Activated CD8-positive, alpha-beta memory T cell treated with anti-CD3 and anti-CD28 coated beads for 36 hours (primary cell): ENCODE results near the gene SPECC1. TPM values are rescaled to one million over a fixed set of nuclear protein-coding genes. Genes with fewer than 3 reads are reported as not detected.
"Not testable (repeated sequence)": the region's sequence is repeated elsewhere in the genome, so short reads cannot be mapped to it uniquely, and the experiment has no call there.

Experiments
- CTCF ChIA-PET: fragments of 350-600 bp; sonication (Branson Sonifier 250); formaldehyde crosslinking; loops from one replicate; lab custom pipeline; 2021; ENCODE audit warnings: antibody characterized with exemption; lab: Charles Lee
- POLR2A ChIA-PET: fragments of 350-600 bp; sonication (Branson Sonifier 250); formaldehyde crosslinking; loops from one replicate; lab custom pipeline; 2021; ENCODE audit warnings: antibody characterized with exemption; lab: Charles Lee
- total RNA-seq, 2 experiments: library from RNA; stranded (reverse); gene quantifications; one replicate each; pipeline ENCODE4 v1.2.3, GENCODE V29; 2021

The SPECC1 gene
- total RNA-seq, 2 experiments from 2014 or later, result 13.0 to 13.9 TPM

- ChIA-PET POLR2A (no interaction called here), CTCF (no interaction called here)
Observed at GRCh38 chr17:20300436-20300934, 291.3 kb downstream of the SPECC1 start.

DNA sequence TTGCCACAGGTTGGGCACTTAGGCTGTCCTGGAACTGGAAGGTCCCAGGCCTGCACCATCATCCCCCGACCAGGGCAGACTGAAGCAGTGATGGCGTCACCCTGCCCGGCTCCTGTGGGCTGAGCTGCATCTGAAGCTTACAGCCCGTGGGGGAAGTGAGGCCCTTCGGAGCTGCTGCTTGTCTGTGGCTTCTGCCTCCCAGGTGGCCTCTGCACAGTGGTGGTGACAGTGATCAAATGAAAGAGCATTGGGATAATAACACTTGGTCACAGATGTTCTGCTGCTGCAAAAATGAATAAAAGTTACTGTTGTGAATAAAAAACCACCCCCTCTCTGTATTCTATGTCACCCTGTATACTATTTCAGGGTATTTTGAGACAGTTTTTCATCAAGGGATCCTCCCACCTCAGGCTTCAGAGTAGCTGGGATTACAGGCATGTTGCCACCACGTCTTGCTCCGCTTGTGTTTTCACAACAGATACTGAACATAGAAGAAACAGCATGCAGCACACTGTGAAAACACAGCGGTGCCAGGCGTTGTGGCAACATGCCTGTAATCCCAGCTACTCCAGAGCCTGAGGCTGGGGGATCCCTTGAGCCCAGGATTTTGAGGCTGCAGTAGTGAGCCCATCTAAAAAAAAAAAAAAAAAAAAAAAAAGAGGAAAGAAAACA, 293.2 kb downstream of the SPECC1 start:
- CTCF ChIA-PET, result no interaction called here
- POLR2A ChIA-PET, result no interaction called here

DNA sequence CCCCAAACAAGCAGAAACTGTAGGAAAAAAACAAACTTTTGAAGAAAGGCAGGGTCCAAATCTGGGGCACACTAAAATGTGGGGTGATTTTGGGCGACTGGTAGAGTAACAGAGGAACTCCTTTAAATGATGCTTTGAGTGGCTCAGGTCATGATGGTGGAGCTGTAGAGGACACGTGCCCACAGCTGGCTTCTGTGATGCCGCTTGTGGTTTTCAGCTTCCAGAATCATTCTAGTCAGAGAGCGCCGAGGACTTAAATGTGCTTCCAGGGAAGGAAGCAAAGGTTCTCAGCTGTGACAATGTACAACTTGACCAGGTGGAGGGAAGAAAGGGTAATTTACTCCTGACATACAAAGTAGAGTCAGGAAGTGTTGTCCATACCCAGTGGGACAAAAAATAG, 295.8 kb downstream of the SPECC1 start:
- CTCF ChIA-PET, result no interaction called here
- POLR2A ChIA-PET, result no interaction called here

- ChIA-PET CTCF (no interaction called here), POLR2A (no interaction called here)
Observed at GRCh38 chr17:20306924-20307323, 297.8 kb downstream of the SPECC1 start.

DNA sequence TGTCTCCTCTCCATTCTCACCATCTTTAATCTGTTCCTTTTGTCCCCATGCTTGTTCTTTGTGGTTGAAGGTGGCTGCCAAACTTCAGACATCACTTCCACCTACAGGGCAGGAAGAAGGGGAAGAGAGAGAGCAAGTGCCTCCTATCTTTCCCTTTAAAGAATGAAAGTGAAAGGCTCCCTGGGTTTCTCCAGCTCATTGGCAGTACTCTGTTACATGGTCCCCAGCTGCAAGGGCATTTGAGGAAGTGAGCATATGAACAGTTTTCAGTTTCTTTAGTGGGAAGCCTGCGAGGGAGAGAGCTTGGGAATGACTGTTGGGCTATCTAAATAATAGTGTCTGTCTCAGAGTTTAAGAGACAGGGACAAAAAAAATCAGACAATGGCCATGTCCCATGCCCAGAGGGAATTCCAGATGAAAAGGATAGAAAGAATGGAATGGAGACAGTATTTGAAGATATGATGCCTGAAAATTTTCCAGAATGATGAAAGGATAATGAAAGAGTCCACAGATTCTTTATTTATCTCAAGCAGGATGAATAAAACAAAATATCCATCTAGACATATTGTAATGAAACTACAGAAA, 298.3 kb downstream of the SPECC1 start:
- POLR2A ChIA-PET, result no interaction called here

GRCh38 chr17:20310481-20310880, 301.3 kb downstream of the SPECC1 start:
- CTCF ChIA-PET, result no interaction called here
- POLR2A ChIA-PET, result no interaction called here

More for the DNA sequence above, 298.3 kb downstream of the SPECC1 start:
- CTCF ChIA-PET, result no interaction called here

- CTCF ChIA-PET, result no interaction called here
Observed at GRCh38 chr17:20313306-20313705, 304.1 kb downstream of the SPECC1 start.

DNA sequence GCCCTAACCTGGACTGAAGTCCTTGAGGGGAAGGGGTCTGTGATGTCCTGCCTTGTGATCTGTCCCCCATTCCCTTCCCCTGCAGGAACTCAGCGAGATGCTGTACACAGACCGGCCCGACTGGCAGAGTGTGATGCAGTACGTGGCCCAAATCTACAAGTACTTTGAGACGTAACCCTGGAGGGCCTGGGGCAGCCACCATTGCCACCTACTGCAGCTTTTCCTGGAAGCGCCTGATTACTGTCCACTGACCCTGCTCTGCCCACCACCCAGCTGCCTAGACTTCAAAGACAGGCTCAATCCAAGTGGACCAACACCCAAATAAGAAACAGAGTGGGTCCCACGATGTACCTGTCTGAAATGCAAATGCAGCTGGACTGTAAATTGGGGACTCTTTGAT, 304.7 kb downstream of the SPECC1 start:
- CTCF ChIA-PET, result no interaction called here
- POLR2A ChIA-PET, result no interaction called here

More at GRCh38 chr17:20313306-20313705, 304.1 kb downstream of the SPECC1 start:
- POLR2A ChIA-PET, result no interaction called here

DNA sequence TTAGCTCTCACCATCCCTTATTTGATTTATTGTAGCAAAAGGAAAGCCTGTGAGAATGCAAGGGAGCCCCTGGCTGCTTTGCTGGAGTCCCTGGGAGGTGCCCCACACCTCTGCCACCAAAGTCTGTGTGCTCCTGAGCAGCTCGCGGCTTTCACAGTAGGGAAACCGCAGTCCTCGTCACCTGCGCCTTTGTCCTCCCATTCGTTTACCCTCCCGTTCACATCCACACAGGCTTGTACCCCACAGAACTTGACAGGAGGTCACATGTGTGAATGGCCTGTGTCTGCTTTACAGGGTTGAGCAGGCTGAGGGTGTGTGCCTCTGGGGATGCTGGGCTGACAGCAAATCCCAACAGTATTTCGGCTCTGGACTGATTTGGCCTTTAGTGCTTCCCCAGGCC, 305.7 kb downstream of the SPECC1 start:
- CTCF ChIA-PET, result no interaction called here
- POLR2A ChIA-PET, result no interaction called here

- CTCF ChIA-PET, result interaction anchor here (2.0 kb wide), 1 partner anchor 89 kb away, joined by 7 read pairs; no protein-coding TSS in a partner anchor
- POLR2A ChIA-PET, result no interaction called here
Observed at GRCh38 chr17:20315311-20315710, 306.2 kb downstream of the SPECC1 start.

GRCh38 chr17:20315821-20316220, 306.7 kb downstream of the SPECC1 start:
- ChIA-PET CTCF (interaction anchor here (2.0 kb wide), 1 partner anchor 89 kb away, joined by 7 read pairs; no protein-coding TSS in a partner anchor), POLR2A (no interaction called here)

- CTCF ChIA-PET, result interaction anchor here (1.4 to 1.8 kb wide), 3 partner anchors 93 to 328 kb away, joined by 7 to 12 read pairs (median 8); no protein-coding TSS in a partner anchor
- POLR2A ChIA-PET, result not testable (repeated sequence)
Observed at GRCh38 chr17:20320535-20321229, 311.5 kb downstream of the SPECC1 start.

GRCh38 chr17:20321357-20321756, 312.2 kb downstream of the SPECC1 start:
- CTCF ChIA-PET, result interaction anchor here (1.4 to 1.8 kb wide), 3 partner anchors 94 to 329 kb away, joined by 7 to 12 read pairs (median 8); no protein-coding TSS in a partner anchor
- POLR2A ChIA-PET, result not testable (repeated sequence)

DNA sequence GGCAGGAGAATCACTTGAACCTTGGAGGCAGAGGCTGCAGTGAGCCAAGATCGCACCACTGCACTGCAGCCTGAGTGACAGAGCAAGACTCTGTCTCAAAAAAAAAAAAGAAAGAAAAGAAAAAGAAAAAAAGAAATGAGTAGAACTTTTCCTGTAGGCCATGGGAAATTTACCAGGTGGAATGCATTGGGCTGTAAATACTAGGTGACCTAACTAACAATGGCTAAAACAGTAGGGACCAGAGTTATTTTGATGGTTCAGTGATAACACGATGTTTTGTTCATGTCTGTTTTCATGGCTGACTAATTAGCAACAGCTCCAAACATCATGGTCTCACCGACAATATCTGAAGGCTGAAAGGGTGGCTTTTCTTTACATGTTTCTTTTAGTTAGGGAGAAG, 318.6 kb downstream of the SPECC1 start:
- CTCF ChIA-PET, POLR2A ChIA-PET: not testable (repeated sequence)

DNA sequence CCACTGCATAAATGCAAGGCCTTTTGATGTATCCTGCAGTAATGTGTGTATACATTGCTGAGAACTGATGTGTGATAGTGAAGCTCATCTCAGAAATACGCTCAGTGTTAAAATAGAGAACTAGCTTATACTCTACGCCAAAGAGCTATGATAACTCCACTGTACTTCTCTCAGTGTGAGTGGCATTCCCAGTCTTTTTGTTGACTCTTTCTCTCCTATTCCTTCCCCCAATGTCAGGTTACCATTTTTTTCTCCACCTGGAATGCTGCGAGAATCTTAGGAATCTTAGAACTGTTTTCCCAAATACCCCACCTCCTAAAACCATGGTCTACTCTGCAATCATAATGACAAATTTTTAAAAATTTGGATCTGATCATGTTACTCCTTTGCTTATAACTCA, 342.2 kb downstream of the SPECC1 start:
- POLR2A ChIA-PET, CTCF ChIA-PET: not testable (repeated sequence)

DNA sequence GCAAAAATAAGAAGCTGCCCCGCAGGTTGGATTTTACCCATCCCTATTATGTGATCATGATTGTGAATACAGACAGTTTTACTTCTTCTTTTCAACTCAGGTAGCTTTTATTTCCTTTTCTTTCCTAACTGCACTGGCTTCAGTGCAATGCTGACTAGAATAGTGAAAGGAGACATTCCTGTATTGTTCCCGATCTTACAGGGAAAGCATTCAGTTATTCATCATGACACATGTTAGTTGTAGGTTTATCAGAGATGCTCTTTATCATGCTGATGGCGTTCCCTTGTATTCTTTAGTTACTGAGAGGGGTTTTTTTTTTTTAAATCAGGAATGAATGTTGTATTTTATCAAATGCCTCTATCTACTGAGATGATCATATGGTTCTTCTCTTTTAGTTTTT, 343.4 kb downstream of the SPECC1 start:
- POLR2A ChIA-PET, CTCF ChIA-PET: not testable (repeated sequence)

DNA sequence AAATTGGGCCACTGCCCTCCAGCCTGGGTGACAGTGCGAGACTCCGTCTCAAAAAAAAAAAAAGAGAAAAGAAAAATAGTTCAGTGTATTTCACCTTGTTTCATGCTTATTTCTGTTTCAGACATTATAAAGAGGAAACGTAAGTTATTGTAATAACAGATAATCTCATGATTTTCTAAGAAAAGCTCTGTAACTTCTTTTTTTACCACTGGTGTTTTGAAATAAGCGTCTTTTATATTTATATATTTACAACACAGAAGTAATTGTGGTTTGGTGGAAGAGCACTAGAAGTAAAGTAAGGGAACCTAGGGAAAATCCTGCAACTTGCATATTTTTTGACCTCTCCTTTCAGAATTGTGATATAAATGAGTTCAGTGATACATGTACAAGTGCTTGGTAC, 354.7 kb downstream of the SPECC1 start:
- POLR2A ChIA-PET, CTCF ChIA-PET: not testable (repeated sequence)
